Skeletal muscle cell (primary cell): ENCODE measurements around the gene NMT1.

Experiments
- DNase-seq: peaks from one replicate; pipeline ENCODE4 v3.0.0-alpha.2; 2010; ENCODE audit warnings: low read depth
- H3K4me3 ChIP-seq: 2 replicates; pipeline ENCODE4 v1.5.1; 2011; ENCODE audit warnings: low read depth, mild to moderate bottlenecking, control low read depth, low read length, moderate library complexity

Gene NMT1

GRCh38 chr17:45060797-45061605 lies at the start of gene NMT1:
TSS of gene NMT1 (plus strand) at chr17:45061317. CDS start at chr17:45061330, 13 bp downstream.
- peak within 1 kb of the TSS; percentile 77 for H3K4me3 ChIP-seq
- DNase-seq = peak; percentile 97

GRCh38 chr17:45011767-45012166 lies 49.4 kb upstream of the NMT1 start:
- no peak for DNase-seq
- no peak overlapping the region for H3K4me3 ChIP-seq

GRCh38 chr17:45013021-45013997 lies 47.8 kb upstream of the NMT1 start:
- no peak overlapping the region for H3K4me3 ChIP-seq

GRCh38 chr17:45016237-45016636 lies 44.9 kb upstream of the NMT1 start:
- H3K4me3 ChIP-seq = no peak overlapping the region
- DNase-seq = no peak

More at GRCh38 chr17:45013021-45013997, 47.8 kb upstream of the NMT1 start:
- DNase-seq = no peak

- H3K4me3 ChIP-seq = no peak overlapping the region
- no peak for DNase-seq
Measured at GRCh38 chr17:45016823-45017222, 44.3 kb upstream of the NMT1 start.

GRCh38 chr17:45018514-45018847 lies 42.6 kb upstream of the NMT1 start:
- no peak for DNase-seq
- peak overlapping the region; percentile 55 for H3K4me3 ChIP-seq

GRCh38 chr17:45018848-45019711 lies 42.0 kb upstream of the NMT1 start:
- DNase-seq = no peak
- H3K4me3 ChIP-seq = peak overlapping the region; percentile 55

GRCh38 chr17:45020354-45021138 lies 40.6 kb upstream of the NMT1 start:
- DNase-seq = no peak
- no peak overlapping the region for H3K4me3 ChIP-seq

- DNase-seq = no peak
- peak overlapping the region; percentile 27 for H3K4me3 ChIP-seq
Measured at GRCh38 chr17:45021607-45022287, 39.4 kb upstream of the NMT1 start.

- H3K4me3 ChIP-seq = no peak overlapping the region
- no peak for DNase-seq
Measured at GRCh38 chr17:45022288-45022648, 38.8 kb upstream of the NMT1 start.

- no peak for DNase-seq
- no peak overlapping the region for H3K4me3 ChIP-seq
Measured at GRCh38 chr17:45022655-45023339, 38.3 kb upstream of the NMT1 start.

- no peak overlapping the region for H3K4me3 ChIP-seq
- DNase-seq = no peak
Measured at GRCh38 chr17:45029096-45029495, 32.0 kb upstream of the NMT1 start.

GRCh38 chr17:45029758-45030423 lies 31.2 kb upstream of the NMT1 start:
- no peak for DNase-seq

GRCh38 chr17:45030733-45031132 lies 30.4 kb upstream of the NMT1 start:
- no peak for DNase-seq
- H3K4me3 ChIP-seq = no peak overlapping the region

More at GRCh38 chr17:45029758-45030423, 31.2 kb upstream of the NMT1 start:
- no peak overlapping the region for H3K4me3 ChIP-seq

GRCh38 chr17:45031231-45032173 lies 29.6 kb upstream of the NMT1 start:
- no peak for DNase-seq
- no peak overlapping the region for H3K4me3 ChIP-seq

- no peak for DNase-seq
- no peak overlapping the region for H3K4me3 ChIP-seq
Measured at GRCh38 chr17:45032174-45032541, 29.0 kb upstream of the NMT1 start.
